Measurements from ENCODE around the gene NTHL1. TPM values are rescaled to one million over a fixed set of nuclear protein-coding genes. Genes with fewer than 3 reads are reported as not detected.
A peak's percentile ranks its signal among the peaks of the same experiment; 100 is the strongest.

The NTHL1 gene
- total and polyA plus RNA-seq, 9 of the 15 experiments (the other 6 are each of a cell fraction or from before 2014, with no cell fraction given): 1.1 to 58.8 (median 17.6) TPM

DNA sequence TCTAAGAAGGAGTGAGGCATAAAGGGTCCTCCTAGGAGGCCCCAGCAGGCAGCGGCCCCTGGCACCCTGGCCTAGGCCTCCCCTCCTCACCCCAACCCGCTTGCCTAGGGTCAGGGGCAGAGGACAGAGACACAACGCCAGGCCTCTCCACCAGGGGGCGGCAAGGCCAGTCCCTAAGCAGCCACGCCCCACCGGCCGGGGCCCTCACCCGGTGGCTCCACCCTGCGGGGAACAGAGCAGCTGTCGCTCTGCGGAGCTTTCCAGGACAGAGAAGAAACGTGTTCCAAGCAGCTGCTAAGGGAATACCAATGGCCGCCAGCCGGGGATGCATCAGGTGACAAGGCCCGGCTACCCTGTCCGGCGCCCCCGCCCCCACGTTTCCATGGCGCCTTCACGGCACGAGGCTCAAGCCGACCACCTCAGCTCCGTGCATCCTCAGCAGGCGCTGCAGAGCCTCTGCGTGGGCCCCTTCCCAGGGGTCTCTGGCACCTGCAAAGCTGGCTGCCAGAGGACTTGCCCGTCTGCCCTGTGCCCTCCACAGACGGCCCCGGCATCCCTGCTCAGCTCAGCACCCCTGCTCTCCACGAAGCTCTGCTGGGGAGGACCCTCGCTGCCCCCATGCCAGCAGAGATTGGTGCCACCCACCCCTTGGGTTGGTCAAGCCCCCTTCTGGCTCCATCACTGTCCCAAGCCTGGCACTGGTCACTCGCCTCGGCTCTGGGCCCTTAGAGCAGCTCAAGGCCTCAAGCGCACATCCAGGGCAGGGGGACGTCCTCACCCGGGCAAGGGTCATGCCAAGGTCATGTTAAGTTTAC, 43.6 kb downstream of the NTHL1 start (continued):
- TF ChIP-seq, protein P1, sequence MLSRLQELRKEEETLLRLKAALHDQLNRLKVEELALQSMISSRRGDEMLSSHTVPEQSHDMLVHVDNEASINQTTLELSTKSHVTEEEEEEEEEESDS (CRISPR knock-in tag; IDR thresholded peaks at IDR 0.05): no peak
- TF ChIP-seq CBX2 (IDR thresholded peaks at IDR 0.05; ENCODE audit: insufficient read depth, low read length, poor library complexity, severe bottlenecking): no peak
- peak in 1 of 2 experiments; percentile 86; a peak in 1 of 4 replicates for TF ChIP-seq SRF (CRISPR knock-in tag; IDR thresholded peaks at IDR 0.05)
- peak; percentile 60 for TF ChIP-seq EGR1 (conservative IDR thresholded peaks at IDR 0.05)
- TF ChIP-seq, protein P2, sequence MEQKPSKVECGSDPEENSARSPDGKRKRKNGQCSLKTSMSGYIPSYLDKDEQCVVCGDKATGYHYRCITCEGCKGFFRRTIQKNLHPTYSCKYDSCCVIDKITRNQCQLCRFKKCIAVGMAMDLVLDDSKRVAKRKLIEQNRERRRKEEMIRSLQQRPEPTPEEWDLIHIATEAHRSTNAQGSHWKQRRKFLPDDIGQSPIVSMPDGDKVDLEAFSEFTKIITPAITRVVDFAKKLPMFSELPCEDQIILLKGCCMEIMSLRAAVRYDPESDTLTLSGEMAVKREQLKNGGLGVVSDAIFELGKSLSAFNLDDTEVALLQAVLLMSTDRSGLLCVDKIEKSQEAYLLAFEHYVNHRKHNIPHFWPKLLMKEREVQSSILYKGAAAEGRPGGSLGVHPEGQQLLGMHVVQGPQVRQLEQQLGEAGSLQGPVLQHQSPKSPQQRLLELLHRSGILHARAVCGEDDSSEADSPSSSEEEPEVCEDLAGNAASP (IDR thresholded peaks at IDR 0.05): no peak
- TF ChIP-seq, protein P3, sequence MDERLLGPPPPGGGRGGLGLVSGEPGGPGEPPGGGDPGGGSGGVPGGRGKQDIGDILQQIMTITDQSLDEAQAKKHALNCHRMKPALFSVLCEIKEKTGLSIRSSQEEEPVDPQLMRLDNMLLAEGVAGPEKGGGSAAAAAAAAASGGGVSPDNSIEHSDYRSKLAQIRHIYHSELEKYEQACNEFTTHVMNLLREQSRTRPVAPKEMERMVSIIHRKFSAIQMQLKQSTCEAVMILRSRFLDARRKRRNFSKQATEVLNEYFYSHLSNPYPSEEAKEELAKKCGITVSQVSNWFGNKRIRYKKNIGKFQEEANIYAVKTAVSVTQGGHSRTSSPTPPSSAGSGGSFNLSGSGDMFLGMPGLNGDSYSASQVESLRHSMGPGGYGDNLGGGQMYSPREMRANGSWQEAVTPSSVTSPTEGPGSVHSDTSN (CRISPR knock-in tag; IDR thresholded peaks at IDR 0.05; ENCODE audit: low read depth): no peak
- TF ChIP-seq, protein P3 (tag; conservative IDR thresholded peaks at IDR 0.05; ENCODE audit: low read depth): peak; percentile 25; the same call in 1 of the 2 replicates
- TF ChIP-seq, protein P4, sequence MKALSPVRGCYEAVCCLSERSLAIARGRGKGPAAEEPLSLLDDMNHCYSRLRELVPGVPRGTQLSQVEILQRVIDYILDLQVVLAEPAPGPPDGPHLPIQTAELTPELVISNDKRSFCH (CRISPR knock-in tag; IDR thresholded peaks at IDR 0.05): no peak
- TF ChIP-seq, protein P4 (tag; IDR thresholded peaks at IDR 0.05): no peak
- 0 out of 2 replicates have a peak, but pooled peaks have one; percentile 51 for TF ChIP-seq NBN (IDR thresholded peaks at IDR 0.05; ENCODE audit: low read depth)
- peak; percentile 88 for TF ChIP-seq EP400 (IDR thresholded peaks at IDR 0.05)
- no peak for TF ChIP-seq SMARCA5 (IDR thresholded peaks at IDR 0.05)
- TF ChIP-seq, protein P5, sequence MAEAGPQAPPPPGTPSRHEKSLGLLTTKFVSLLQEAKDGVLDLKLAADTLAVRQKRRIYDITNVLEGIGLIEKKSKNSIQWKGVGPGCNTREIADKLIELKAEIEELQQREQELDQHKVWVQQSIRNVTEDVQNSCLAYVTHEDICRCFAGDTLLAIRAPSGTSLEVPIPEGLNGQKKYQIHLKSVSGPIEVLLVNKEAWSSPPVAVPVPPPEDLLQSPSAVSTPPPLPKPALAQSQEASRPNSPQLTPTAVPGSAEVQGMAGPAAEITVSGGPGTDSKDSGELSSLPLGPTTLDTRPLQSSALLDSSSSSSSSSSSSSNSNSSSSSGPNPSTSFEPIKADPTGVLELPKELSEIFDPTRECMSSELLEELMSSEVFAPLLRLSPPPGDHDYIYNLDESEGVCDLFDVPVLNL (CRISPR knock-in tag; IDR thresholded peaks at IDR 0.05; ENCODE audit: low read depth): 0 out of 2 replicates have a peak, but pooled peaks have one; percentile 8
- TF ChIP-seq SLC30A9 (CRISPR knock-in tag; IDR thresholded peaks at IDR 0.05): no peak
- no peak for TF ChIP-seq BDP1 (IDR thresholded peaks at IDR 0.05; ENCODE audit: insufficient read depth, insufficient read length)
- no peak for TF ChIP-seq POLR2H (tag; IDR thresholded peaks at IDR 0.05; ENCODE audit: low read depth)
- no peak for TF ChIP-seq TGIF2 (CRISPR knock-in tag; IDR thresholded peaks at IDR 0.05)
- TF ChIP-seq, protein P6, sequence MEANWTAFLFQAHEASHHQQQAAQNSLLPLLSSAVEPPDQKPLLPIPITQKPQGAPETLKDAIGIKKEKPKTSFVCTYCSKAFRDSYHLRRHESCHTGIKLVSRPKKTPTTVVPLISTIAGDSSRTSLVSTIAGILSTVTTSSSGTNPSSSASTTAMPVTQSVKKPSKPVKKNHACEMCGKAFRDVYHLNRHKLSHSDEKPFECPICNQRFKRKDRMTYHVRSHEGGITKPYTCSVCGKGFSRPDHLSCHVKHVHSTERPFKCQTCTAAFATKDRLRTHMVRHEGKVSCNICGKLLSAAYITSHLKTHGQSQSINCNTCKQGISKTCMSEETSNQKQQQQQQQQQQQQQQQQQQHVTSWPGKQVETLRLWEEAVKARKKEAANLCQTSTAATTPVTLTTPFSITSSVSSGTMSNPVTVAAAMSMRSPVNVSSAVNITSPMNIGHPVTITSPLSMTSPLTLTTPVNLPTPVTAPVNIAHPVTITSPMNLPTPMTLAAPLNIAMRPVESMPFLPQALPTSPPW (CRISPR knock-in tag; IDR thresholded peaks at IDR 0.05): peak; percentile 47; the same call in 1 of the 2 replicates

Measured in K562 (cell line).